ENCODE measurements around the gene GRID1. TPM values are rescaled to one million over a fixed set of nuclear protein-coding genes. Genes with fewer than 3 reads are reported as not detected.

The GRID1 gene
- total and polyA plus RNA-seq, 10 of the 15 experiments (the other 5 are each of a cell fraction or from before 2014, with no cell fraction given), result 0.04 to 0.62 (median 0.08) TPM; not detected in 5

DNA sequence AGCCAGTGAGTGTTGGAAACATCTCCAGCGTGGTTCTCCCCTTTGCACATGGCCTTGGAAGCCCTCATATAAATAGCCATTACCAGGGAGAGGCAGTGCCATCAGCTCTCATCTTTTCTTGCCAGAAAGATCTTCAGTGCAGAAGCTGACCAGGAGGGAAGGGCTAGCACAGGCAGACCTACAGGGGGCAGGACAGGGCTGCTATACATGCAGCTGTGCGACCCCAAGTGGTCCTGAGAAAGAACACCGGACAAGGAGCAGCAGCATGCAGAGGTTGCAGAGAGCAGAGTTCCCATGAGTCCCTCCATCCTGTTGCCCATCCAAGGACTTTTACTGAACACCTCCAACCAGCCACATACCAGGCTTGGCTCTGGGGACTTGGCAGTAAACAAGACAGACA lies 17.1 kb downstream of the GRID1 start (continued):
- TF ChIP-seq, protein P1, sequence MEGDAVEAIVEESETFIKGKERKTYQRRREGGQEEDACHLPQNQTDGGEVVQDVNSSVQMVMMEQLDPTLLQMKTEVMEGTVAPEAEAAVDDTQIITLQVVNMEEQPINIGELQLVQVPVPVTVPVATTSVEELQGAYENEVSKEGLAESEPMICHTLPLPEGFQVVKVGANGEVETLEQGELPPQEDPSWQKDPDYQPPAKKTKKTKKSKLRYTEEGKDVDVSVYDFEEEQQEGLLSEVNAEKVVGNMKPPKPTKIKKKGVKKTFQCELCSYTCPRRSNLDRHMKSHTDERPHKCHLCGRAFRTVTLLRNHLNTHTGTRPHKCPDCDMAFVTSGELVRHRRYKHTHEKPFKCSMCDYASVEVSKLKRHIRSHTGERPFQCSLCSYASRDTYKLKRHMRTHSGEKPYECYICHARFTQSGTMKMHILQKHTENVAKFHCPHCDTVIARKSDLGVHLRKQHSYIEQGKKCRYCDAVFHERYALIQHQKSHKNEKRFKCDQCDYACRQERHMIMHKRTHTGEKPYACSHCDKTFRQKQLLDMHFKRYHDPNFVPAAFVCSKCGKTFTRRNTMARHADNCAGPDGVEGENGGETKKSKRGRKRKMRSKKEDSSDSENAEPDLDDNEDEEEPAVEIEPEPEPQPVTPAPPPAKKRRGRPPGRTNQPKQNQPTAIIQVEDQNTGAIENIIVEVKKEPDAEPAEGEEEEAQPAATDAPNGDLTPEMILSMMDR (IDR thresholded peaks at IDR 0.05 in 2 of 3, conservative IDR thresholded peaks at IDR 0.05 in 1 of 3; ENCODE audit: control insufficient read depth in 2 of 3, extremely low read depth in 1 of 3, insufficient read depth in 1 of 3, low read depth in 3 of 3, low read length in 3 of 3), result peak; percentile 49 to 57 (median 55); a peak in 5 of 6 replicates
- TF ChIP-seq GATAD2B (conservative IDR thresholded peaks at IDR 0.05; ENCODE audit: low read depth), result no peak

DNA sequence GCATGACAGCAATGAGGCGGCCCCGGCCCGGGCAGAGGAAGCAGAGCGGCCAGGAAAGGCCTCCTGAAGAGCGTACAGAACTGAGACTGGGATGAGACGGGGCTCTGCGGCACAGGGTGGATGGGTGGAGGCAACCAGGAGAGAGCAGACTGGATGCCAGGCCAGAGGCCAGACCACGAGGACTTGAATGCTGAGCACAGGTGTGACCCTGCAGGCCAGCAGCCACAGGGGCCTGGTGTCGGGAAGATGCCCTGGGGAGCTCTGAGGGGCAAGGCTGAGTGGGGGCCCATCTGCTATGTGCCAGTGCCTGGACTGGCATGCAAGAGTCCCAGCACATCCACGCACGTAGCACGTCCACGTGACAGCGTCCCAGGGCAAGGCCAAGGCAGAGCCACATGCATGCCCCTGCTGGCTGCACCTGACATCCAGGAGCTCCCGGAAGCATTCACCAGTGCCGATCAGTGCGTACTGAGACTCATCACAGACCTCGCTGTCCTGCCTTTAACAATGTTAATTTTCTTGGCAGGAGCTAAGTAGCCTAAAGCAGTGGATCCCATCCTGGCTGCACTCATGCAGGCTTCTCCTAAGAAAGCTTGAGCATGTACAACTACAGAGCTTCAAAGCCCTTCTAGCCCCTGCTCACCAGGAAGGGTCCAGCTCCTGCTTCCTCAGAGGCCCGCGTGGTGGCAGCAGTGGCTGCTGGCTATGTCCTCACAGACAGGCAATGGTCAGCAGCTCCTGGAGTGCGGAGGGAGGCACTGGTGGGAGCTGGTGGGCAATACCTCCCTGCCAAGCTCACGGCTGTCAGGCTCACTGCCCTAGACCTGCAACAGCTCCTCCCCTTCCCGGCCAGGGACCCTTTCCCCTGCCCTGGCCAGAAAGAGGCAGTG lies 18.0 kb downstream of the GRID1 start:
- DNase-seq (ENCODE audit: low read depth, low spot score) (no peak), ATAC-seq (no peak), FAIRE-seq (no peak)
- no peak overlapping the region for H2AFZ ChIP-seq (ENCODE audit: control insufficient read depth, low read depth, low read length)
- intact Hi-C loops (cut with micrococcal nuclease; ENCODE audit: unreplicated experiment) (no loop called here), in situ Hi-C loops (cut with MboI) (no loop called here)
- no TSS peak for BruUV-seq (replicated peaks)
- H3K9me3 ChIP-seq (replicated peaks; ENCODE audit: control insufficient read depth, insufficient read depth, low read length), result no peaks in the 10 kb centered on the region; the same call in 2 of the 3 replicates
- no peak overlapping the region for H3K4me3 ChIP-seq
- no peaks in the 10 kb centered on the region for H3K4me1 ChIP-seq (ENCODE audit: control insufficient read depth, insufficient read depth, low read length)
- H3K27ac ChIP-seq (ENCODE audit: control insufficient read depth, insufficient read depth), result no peak overlapping the region
- no peaks in the 10 kb centered on the region for H3K36me3 ChIP-seq (ENCODE audit: control insufficient read depth in 2 of 2, insufficient read depth in 2 of 2, low read length in 1 of 2)
- ChIA-PET RAD21 (ENCODE audit: unreplicated experiment) (interaction anchor here (0.6 kb wide), 1 partner anchor 380 kb away, joined by 3 read pairs; no protein-coding TSS in a partner anchor), POLR2A (interaction anchor here (0.6 kb wide), 1 partner anchor 17 kb away, joined by 3 read pairs; no protein-coding TSS in a partner anchor), SMC1A (ENCODE audit: uncharacterized antibody, unreplicated experiment) (interaction anchor here (0.6 to 2.3 kb wide), 4 partner anchors 12 to 237 kb away, joined by 3 to 6 read pairs (median 3); no protein-coding TSS in a partner anchor), CTCF (interaction anchor here (0.7 to 2.0 kb wide), 8 partner anchors 11 to 353 kb away, joined by 3 to 17 read pairs (median 4); no protein-coding TSS in a partner anchor)
- no peak overlapping the region for H3K9ac ChIP-seq (ENCODE audit: control insufficient read depth, insufficient read depth, low read length)
- H3K27me3 ChIP-seq (replicated peaks in 1 of 2; ENCODE audit: control insufficient read depth in 2 of 2, insufficient read depth in 2 of 2, low read length in 1 of 2), result peaks cover 0 to 2% of the 10 kb centered on the region in 2 experiments; a peak in 1 of 4 replicates
- H3K4me2 ChIP-seq (ENCODE audit: control insufficient read depth, insufficient read depth), result no peak overlapping the region
- H3K79me2 ChIP-seq (ENCODE audit: control insufficient read depth, insufficient read depth, low read length), result no peaks in the 10 kb centered on the region
- H4K20me1 ChIP-seq (ENCODE audit: control insufficient read depth, insufficient read depth), result no peaks in the 10 kb centered on the region
- WGBS (ENCODE audit: insufficient coverage, insufficient replicate concordance, low lambda C conversion rate, missing lambda C conversion rate), result 32% methylated on average over 23 of the region's 23 CpGs
- TF ChIP-seq, protein P2, sequence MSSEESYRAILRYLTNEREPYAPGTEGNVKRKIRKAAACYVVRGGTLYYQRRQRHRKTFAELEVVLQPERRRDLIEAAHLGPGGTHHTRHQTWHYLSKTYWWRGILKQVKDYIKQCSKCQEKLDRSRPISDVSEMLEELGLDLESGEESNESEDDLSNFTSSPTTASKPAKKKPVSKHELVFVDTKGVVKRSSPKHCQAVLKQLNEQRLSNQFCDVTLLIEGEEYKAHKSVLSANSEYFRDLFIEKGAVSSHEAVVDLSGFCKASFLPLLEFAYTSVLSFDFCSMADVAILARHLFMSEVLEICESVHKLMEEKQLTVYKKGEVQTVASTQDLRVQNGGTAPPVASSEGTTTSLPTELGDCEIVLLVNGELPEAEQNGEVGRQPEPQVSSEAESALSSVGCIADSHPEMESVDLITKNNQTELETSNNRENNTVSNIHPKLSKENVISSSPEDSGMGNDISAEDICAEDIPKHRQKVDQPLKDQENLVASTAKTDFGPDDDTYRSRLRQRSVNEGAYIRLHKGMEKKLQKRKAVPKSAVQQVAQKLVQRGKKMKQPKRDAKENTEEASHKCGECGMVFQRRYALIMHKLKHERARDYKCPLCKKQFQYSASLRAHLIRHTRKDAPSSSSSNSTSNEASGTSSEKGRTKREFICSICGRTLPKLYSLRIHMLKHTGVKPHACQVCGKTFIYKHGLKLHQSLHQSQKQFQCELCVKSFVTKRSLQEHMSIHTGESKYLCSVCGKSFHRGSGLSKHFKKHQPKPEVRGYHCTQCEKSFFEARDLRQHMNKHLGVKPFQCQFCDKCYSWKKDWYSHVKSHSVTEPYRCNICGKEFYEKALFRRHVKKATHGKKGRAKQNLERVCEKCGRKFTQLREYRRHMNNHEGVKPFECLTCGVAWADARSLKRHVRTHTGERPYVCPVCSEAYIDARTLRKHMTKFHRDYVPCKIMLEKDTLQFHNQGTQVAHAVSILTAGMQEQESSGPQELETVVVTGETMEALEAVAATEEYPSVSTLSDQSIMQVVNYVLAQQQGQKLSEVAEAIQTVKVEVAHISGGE (CRISPR knock-in tag; IDR thresholded peaks at IDR 0.05), result no peak
- TF ChIP-seq ZNF24 (IDR thresholded peaks at IDR 0.05) (no peak), SMC3 (IDR thresholded peaks at IDR 0.05; ENCODE audit: borderline replicate concordance, low read length) (no peak), RFX5 (IDR thresholded peaks at IDR 0.05; ENCODE audit: low read depth, low read length) (no peak), MYB (IDR thresholded peaks at IDR 0.05; ENCODE audit: borderline replicate concordance, low read depth, low read length) (no peak), HDGF (IDR thresholded peaks at IDR 0.05) (no peak), TAF1 (IDR thresholded peaks at IDR 0.05; ENCODE audit: borderline replicate concordance, low read depth, low read length) (no peak), CHD4 (IDR thresholded peaks at IDR 0.05) (no peak), NFIC (IDR thresholded peaks at IDR 0.05; ENCODE audit: low read depth, low read length) (no peak)
- TF ChIP-seq, protein P3, sequence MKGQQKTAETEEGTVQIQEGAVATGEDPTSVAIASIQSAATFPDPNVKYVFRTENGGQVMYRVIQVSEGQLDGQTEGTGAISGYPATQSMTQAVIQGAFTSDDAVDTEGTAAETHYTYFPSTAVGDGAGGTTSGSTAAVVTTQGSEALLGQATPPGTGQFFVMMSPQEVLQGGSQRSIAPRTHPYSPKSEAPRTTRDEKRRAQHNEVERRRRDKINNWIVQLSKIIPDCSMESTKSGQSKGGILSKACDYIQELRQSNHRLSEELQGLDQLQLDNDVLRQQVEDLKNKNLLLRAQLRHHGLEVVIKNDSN (IDR thresholded peaks at IDR 0.05; ENCODE audit: borderline replicate concordance, extremely low read length, insufficient read depth, low read depth, low read length), result no peak
- TF ChIP-seq, protein P4, sequence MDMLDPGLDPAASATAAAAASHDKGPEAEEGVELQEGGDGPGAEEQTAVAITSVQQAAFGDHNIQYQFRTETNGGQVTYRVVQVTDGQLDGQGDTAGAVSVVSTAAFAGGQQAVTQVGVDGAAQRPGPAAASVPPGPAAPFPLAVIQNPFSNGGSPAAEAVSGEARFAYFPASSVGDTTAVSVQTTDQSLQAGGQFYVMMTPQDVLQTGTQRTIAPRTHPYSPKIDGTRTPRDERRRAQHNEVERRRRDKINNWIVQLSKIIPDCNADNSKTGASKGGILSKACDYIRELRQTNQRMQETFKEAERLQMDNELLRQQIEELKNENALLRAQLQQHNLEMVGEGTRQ (IDR thresholded peaks at IDR 0.05; ENCODE audit: borderline replicate concordance, low read depth, low read length), result no peak
